ENCODE measurements around the gene GAS1.

DNA sequence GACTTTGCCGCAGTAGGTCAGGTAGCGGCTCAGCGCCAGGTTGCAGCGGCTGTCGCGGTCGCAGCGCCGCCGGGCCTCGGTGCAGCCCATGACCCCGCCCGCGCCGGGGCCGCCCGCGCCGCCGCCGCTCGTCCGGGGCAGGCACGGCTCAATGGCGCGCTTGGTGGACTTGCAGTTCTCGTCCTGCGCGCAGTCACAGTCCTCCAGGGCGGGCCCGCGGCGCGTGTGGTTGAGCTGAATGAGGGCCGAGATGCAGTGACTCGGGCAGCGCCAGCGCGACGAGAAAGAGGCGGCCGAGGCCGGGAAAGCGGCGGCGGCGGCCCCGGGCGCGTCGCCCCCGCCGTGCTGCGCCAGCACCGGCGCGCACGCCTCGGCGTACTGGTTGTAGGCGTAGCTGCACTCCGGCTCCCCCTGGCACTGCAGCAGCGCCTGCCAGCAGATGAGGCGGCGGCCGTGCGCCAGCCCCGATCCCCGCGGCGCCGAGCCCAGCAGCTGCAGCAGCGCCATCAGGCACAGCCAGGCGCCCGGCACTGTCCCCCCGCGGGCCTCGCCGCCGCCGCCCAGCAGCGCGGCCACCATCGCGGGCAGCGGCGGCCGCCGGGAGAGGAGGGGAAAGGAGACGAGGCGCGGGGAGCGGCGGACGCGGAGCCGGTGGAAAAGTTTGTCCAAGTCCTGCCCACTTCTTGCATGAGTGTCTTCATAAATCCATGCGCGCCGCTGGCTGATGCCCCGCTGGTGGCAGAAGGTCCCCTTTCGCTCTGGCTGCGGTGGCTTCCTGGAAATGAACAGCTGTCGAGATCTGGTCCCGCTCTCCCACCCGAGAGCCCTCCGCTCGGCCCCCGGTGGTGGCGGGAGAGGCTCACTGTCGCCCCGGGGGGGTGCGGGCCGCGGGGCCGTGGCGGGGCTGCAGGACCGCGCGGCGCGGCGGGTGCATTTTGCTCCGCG, 833 bp downstream of the GAS1 start:
- peak in 2 of 4 donors; percentile 59 to 68 for TF ChIP-seq POLR2A (IDR thresholded peaks at IDR 0.05)
- TF ChIP-seq, protein P1, sequence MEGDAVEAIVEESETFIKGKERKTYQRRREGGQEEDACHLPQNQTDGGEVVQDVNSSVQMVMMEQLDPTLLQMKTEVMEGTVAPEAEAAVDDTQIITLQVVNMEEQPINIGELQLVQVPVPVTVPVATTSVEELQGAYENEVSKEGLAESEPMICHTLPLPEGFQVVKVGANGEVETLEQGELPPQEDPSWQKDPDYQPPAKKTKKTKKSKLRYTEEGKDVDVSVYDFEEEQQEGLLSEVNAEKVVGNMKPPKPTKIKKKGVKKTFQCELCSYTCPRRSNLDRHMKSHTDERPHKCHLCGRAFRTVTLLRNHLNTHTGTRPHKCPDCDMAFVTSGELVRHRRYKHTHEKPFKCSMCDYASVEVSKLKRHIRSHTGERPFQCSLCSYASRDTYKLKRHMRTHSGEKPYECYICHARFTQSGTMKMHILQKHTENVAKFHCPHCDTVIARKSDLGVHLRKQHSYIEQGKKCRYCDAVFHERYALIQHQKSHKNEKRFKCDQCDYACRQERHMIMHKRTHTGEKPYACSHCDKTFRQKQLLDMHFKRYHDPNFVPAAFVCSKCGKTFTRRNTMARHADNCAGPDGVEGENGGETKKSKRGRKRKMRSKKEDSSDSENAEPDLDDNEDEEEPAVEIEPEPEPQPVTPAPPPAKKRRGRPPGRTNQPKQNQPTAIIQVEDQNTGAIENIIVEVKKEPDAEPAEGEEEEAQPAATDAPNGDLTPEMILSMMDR (IDR thresholded peaks at IDR 0.05), result peak in 2 of 6 experiments; percentile 21 to 29
